SK-N-MC (cell line): ENCODE results near the gene FANCL.
"Not testable (repeated sequence)": the region's sequence is repeated elsewhere in the genome, so short reads cannot be mapped to it uniquely, and the experiment has no call there.

Experiments used
- DNase-seq: peaks from one replicate; pipeline ENCODE4 v3.0.0-alpha.2; 2011; ENCODE audit warnings: low read depth, low spot score
- H3K27ac ChIP-seq: fragments of 200-600 bp; sonication (generic); 2 replicates; pipeline ENCODE4 v1.5.1; 2016; ENCODE audit warnings: mixed run types
- H3K36me3 ChIP-seq: fragments of 200-600 bp; sonication (generic); 2 replicates; pipeline ENCODE4 v1.6.1; 2017; ENCODE audit warnings: antibody characterized with exemption, low read length, mixed read lengths; ENCODE audit not compliant: insufficient read depth
- H3K4me3 ChIP-seq: fragments of 200-600 bp; sonication (generic); 2 replicates; pipeline ENCODE4 v1.5.1; 2016
- H3K9ac ChIP-seq: fragments of 200-600 bp; sonication (generic); 2 replicates; pipeline ENCODE4 v1.8.0; 2017; ENCODE audit warnings: mixed run types, mixed read lengths; ENCODE audit not compliant: insufficient read length
- H3K9me3 ChIP-seq: fragments of 200-600 bp; sonication (generic); 2 replicates; pipeline ENCODE4 v1.6.1; 2017; ENCODE audit warnings: low read depth, mild to moderate bottlenecking, antibody characterized with exemption, low read length, moderate library complexity, mixed read lengths
- EZH2 ChIP-seq: fragments of 200-600 bp; sonication (generic); IDR thresholded peaks from one replicate; pipeline ENCODE4 v1.6.1; 2017; ENCODE audit warnings: antibody characterized with exemption
- FOXP2 ChIP-seq: optimal IDR thresholded peaks from 2 replicates; pipeline ENCODE3; 2011; ENCODE audit warnings: mild to moderate bottlenecking, moderate library complexity; ENCODE audit not compliant: insufficient read depth; ENCODE audit errors: extremely low read length, control extremely low read depth
- POLR2AphosphoS5 ChIP-seq: IDR thresholded peaks from 2 replicates; pipeline ENCODE4 v1.6.1; 2012; ENCODE audit warnings: mild to moderate bottlenecking, low read depth, low read length, borderline replicate concordance

The FANCL gene

GRCh38 chr2:58158481-58158880, 82.6 kb downstream of the FANCL start:
- TF ChIP-seq EZH2, result no peak
- no peak for TF ChIP-seq FOXP2
- TF ChIP-seq POLR2AphosphoS5, result no peak
- DNase-seq, result no peak
- no peaks in the 10 kb centered on the region for H3K9me3 ChIP-seq
- H3K4me3 ChIP-seq, result no peak overlapping the region
- no peak overlapping the region for H3K27ac ChIP-seq
- peaks cover 66% of the 10 kb centered on the region for H3K36me3 ChIP-seq
- H3K9ac ChIP-seq, result no peak overlapping the region

DNA sequence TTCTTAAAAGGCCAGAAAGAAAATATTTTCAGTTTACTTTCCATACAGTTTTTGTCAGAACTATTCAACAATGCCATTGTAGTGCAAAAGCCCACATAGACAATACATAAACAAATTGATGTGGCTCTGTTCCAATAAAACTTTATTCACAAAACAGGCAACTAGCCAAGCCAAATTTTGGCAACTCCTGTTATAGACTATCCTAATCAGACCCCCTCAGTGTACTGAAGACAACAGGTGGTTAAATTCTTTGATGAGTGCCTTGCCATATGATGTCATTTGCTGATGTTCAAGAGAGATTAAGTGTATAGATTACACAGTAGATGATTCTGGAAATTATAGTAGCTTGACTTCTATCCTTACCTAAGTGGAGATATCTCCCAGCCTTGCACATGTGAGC, 83.4 kb downstream of the FANCL start:
- no peak overlapping the region for H3K9ac ChIP-seq
- H3K9me3 ChIP-seq, result no peaks in the 10 kb centered on the region
- no peak for DNase-seq
- H3K4me3 ChIP-seq, result no peak overlapping the region
- H3K27ac ChIP-seq, result no peak overlapping the region
- TF ChIP-seq EZH2 (no peak), FOXP2 (no peak)
- peaks cover 59% of the 10 kb centered on the region for H3K36me3 ChIP-seq

- Histone ChIP-seq H3K9me3 (no peaks in the 10 kb centered on the region), H3K4me3 (no peak overlapping the region), H3K27ac (peak overlapping the region; percentile 28; the same call in 1 of the 2 replicates), H3K36me3 (peaks cover 50% of the 10 kb centered on the region), H3K9ac (no peak overlapping the region)
- DNase-seq, result no peak
- TF ChIP-seq EZH2 (no peak), POLR2AphosphoS5 (no peak), FOXP2 (no peak)
These were observed 84.3 kb downstream of the FANCL start for GRCh38 chr2:58156780-58157179.

GRCh38 chr2:58155160-58155778, 85.9 kb downstream of the FANCL start:
- peaks cover 36% of the 10 kb centered on the region for H3K36me3 ChIP-seq

GRCh38 chr2:58146707-58147106, 94.4 kb downstream of the FANCL start:
- TF ChIP-seq FOXP2, result no peak
- no peak for TF ChIP-seq EZH2
- TF ChIP-seq POLR2AphosphoS5, result no peak
- H3K27ac ChIP-seq, result no peak overlapping the region
- no peaks in the 10 kb centered on the region for H3K36me3 ChIP-seq
- H3K9me3 ChIP-seq, result no peaks in the 10 kb centered on the region
- H3K4me3 ChIP-seq, result no peak overlapping the region
- DNase-seq, result no peak
- H3K9ac ChIP-seq, result no peak overlapping the region

More at GRCh38 chr2:58155160-58155778, 85.9 kb downstream of the FANCL start:
- no peak overlapping the region for H3K9ac ChIP-seq
- H3K9me3 ChIP-seq, result no peaks in the 10 kb centered on the region
- H3K27ac ChIP-seq, result no peak overlapping the region
- TF ChIP-seq POLR2AphosphoS5 (no peak), FOXP2 (no peak), EZH2 (no peak)
- no peak for DNase-seq
- H3K4me3 ChIP-seq, result no peak overlapping the region

GRCh38 chr2:58145769-58146168, 95.4 kb downstream of the FANCL start:
- H3K36me3 ChIP-seq, DNase-seq, H3K4me3 ChIP-seq, H3K9ac ChIP-seq, H3K27ac ChIP-seq, H3K9me3 ChIP-seq: not testable (repeated sequence)

GRCh38 chr2:58140508-58141072, 100.5 kb downstream of the FANCL start:
- TF ChIP-seq POLR2AphosphoS5, result no peak
- TF ChIP-seq EZH2, result no peak
- TF ChIP-seq FOXP2, result no peak
- H3K27ac ChIP-seq, result no peak overlapping the region
- no peaks in the 10 kb centered on the region for H3K36me3 ChIP-seq
- H3K9me3 ChIP-seq, result no peaks in the 10 kb centered on the region
- no peak for DNase-seq
- no peak overlapping the region for H3K9ac ChIP-seq
- H3K4me3 ChIP-seq, result no peak overlapping the region

DNA sequence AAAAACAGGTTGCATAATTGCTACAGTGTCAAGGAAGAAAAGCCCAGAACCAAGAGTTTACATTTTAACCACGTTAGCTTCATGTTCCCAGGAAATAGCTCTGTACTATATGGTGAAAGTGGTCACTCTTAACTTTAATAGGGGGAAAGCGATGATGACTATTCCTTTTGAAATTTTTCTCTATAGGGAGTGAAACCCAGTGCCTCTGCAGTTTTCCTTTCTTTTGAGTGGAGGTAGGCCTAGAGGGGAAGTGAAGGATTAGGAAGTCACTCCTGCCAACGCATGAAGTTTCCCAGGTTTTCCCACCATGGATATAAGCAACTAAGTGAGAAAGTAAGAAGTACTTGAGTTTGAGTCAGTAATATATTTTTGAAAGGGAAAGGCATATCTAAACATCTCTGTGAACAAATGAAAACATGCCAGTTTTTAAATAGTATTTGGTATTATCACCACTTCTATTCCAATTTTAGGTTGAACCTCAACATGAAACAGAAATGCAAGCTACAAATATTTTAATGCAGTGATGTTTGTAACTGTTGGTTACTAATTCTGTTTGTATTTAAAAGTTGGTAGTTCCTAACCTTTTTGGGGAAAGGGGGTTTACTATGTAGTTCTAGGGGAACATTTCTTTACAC, 102.6 kb downstream of the FANCL start:
- Histone ChIP-seq H3K36me3 (no peaks in the 10 kb centered on the region), H3K9me3 (no peaks in the 10 kb centered on the region), H3K9ac (no peak overlapping the region), H3K27ac (no peak overlapping the region), H3K4me3 (no peak overlapping the region)
- TF ChIP-seq EZH2 (no peak), POLR2AphosphoS5 (no peak), FOXP2 (no peak)
- no peak for DNase-seq

GRCh38 chr2:58137856-58138255, 103.3 kb downstream of the FANCL start:
- no peak overlapping the region for H3K9ac ChIP-seq
- TF ChIP-seq FOXP2 (no peak), POLR2AphosphoS5 (no peak), EZH2 (no peak)
- H3K27ac ChIP-seq, result no peak overlapping the region
- no peaks in the 10 kb centered on the region for H3K9me3 ChIP-seq
- H3K4me3 ChIP-seq, result no peak overlapping the region
- H3K36me3 ChIP-seq, result no peaks in the 10 kb centered on the region
- DNase-seq, result no peak
